Esophagus muscularis mucosa (tissue), 3 donors: Measurements from ENCODE around the gene MAML3.

Source experiments
- CTCF ChIP-seq, 3 experiments: fragments of 200-600 bp in 2 of 3; fragments of 450-650 bp in 1 of 3; sonication (generic) in 2 of 3; IDR thresholded peaks; one replicate each; pipeline ENCODE4 v1.5.1; 2017 to 2019; ENCODE audit warnings: antibody characterized with exemption in 3 of 3, mild to moderate bottlenecking in 2 of 3, moderate library complexity in 1 of 3
- POLR2AphosphoS5 ChIP-seq, 2 donors: sonication (generic); formaldehyde crosslinking; IDR thresholded peaks; one replicate each; pipeline ENCODE4 v1.6.1; 2017; ENCODE audit warnings: antibody characterized with exemption in 2 of 2

- TF ChIP-seq CTCF (IDR thresholded peaks at IDR 0.05) (no peak), POLR2AphosphoS5 (IDR thresholded peaks at IDR 0.05) (no peak)
Measured at GRCh38 chr4:139955600-139955999, 198.4 kb downstream of the MAML3 start.
